ENCODE measurements around the gene STPG3.

STPG3 gene

DNA sequence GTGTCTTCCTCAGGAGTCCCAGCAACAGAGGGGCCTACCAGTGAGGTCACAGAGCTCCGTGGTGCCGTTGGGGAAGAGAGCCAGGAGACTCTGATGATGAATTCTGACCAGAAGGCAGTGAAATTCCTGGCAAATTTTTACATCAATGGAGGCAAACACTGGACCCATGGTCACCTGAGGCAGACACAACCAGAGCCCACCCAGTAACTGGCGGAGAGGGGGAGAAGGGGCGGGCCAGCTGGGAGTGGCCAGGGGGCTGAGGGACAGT, at the start of gene STPG3:
Gene STPG3 (plus strand): TSS at position 93 of the 268 bp plus-strand sequence. CDS start 1 bp downstream, at position 94.
- no peak for DNase-seq (ENCODE audit: low spot score)

DNA sequence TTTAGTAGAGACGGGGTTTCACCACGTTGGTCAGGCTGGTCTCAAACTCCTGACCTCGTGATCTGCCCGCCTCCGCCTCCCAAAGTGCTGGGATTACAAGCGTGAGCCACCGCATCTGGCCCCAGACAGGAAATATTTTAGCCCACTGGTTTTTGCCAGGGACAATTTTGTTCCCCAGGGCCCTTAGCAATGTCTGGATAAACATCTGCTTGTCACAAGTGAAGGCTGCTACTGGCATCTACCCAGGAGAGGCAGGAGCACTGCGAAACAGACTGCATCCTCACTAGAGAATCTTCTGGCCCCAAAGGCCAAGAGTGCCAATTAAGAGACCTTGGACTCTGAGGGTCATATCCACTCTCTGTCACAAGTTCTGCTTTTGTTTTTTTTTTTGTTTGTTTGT, 48.1 kb upstream of the STPG3 start:
- DNase-seq (ENCODE audit: low spot score) = no peak

- DNase-seq (ENCODE audit: low spot score) = no peak
These were observed 46.4 kb upstream of the STPG3 start for GRCh38 chr9:137204731-137205125.

DNA sequence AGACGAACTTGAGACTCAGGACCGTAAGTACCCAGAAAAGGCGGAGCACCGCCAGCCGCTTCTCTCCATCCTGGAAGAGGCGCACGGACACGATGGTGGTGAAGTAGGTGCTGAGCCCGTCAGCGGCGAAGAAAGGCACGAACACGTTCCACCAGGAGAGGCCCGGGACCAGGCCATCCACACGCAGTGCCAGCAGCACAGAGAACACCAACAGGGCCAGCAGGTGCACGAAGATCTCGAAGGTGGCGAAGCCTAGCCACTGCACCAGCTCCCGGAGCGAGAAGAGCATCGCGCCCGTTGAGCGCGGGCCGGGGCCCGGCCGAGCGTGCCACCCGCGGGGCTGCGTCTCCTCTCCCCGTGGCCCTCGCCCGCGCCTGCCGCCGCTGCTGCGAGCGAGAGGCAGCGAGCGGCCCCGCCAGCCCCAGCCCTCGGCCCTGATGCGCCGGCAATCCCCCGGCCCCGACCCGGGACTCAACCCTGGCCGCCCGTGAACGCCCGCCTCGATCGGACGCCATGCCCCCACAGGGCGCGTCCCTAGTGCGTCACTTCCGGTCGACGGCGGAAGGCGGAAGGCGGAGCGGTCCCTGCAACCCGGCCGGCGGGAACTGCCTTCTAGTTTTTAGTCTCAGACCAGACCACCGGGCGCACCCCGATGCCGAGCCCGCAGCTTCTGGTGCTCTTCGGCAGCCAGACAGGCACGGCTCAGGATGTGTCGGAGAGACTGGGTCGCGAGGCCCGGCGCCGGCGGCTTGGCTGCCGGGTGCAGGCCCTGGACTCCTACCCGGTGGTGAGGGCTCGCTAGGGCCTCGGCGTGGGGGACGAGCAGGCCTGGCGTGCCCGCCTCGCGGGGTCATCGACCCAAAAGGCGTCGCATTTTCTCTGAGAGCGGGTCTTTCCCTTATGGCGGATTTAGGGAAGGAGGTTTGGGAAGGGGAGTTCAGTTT, 45.7 kb upstream of the STPG3 start, which contains the start of the genes NDOR1 and TMEM203:
Gene NDOR1 (plus strand): TSS at position 575 of the 944 bp plus-strand sequence. CDS start 78 bp downstream, at position 653.
Gene TMEM203 (minus strand): TSS at position 523 of the 944 bp plus-strand sequence. CDS start 234 bp downstream, at position 289.
- DNase-seq (ENCODE audit: low spot score) = peak; percentile 92

GRCh38 chr9:137206602-137207001, 44.5 kb upstream of the STPG3 start:
- DNase-seq (ENCODE audit: low spot score) = no peak

DNA sequence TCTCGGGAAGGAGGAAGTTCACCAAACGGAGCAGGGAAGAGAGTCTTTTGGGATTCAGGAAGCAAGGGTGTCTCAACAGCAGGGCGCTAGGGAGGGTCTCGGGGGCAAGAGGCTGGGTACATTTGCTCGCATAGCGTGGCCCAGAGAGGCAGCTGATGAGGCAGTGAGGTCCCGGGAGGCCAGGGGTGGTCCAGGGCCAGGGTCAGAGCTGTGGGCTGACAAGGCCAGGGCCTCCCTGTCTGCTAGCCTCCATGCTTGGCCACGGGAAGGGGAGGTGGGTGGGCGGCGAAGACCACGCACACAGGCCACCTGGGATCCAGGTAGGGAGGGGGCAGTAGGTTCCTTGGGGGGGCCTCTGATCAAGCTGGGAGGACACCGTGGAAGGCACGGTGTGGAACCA, 39.6 kb upstream of the STPG3 start:
- DNase-seq (ENCODE audit: low spot score) = no peak

- DNase-seq (ENCODE audit: low spot score) = no peak
These were observed 38.6 kb upstream of the STPG3 start for GRCh38 chr9:137212520-137212919.

DNA sequence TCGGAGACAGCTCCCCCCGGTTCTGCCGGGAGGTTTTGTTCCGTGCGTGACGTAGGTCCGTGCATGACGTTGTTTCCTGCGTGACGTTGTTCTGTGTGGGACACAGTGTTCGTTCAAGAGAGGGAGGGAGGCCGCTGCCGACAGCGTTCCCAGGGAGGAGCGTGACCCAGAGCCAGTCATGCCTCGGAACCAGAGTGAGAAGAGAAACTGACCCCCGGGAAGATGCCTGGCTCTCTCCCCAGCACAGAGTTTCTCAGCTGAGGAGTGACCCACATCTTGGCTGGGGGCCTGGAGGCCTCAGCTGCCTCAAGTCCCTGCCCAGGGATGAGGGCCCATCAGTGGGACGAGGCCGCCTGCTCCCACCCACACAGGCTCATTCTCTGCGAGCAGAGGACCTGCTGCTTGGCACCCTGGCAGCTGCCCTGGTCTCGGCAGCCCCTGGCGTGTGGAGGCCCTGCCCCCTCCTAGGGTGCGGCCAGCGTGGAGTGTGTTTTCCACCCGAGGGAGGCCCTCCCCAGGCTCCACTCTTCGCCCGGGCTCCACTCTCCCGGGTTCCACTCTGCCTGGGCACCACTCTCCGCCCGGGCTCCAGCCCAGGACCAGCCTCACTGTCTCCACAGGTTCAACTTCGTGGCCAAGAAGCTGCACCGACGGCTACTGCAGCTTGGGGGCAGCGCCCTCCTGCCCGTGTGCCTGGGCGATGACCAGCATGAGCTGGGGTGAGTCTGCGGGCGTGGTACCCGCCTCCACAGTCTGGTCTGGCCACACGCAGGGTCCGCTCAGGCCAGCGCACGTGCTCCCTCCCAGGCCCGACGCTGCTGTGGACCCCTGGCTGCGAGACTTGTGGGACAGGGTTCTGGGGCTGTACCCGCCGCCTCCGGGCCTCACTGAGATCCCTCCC, 37.7 kb upstream of the STPG3 start:
- no peak for DNase-seq (ENCODE audit: low spot score)

GRCh38 chr9:137214620-137215019, 36.5 kb upstream of the STPG3 start:
- DNase-seq (ENCODE audit: low spot score) = no peak

- DNase-seq (ENCODE audit: low spot score) = no peak
These were observed 35.7 kb upstream of the STPG3 start for GRCh38 chr9:137215196-137215986.

DNA sequence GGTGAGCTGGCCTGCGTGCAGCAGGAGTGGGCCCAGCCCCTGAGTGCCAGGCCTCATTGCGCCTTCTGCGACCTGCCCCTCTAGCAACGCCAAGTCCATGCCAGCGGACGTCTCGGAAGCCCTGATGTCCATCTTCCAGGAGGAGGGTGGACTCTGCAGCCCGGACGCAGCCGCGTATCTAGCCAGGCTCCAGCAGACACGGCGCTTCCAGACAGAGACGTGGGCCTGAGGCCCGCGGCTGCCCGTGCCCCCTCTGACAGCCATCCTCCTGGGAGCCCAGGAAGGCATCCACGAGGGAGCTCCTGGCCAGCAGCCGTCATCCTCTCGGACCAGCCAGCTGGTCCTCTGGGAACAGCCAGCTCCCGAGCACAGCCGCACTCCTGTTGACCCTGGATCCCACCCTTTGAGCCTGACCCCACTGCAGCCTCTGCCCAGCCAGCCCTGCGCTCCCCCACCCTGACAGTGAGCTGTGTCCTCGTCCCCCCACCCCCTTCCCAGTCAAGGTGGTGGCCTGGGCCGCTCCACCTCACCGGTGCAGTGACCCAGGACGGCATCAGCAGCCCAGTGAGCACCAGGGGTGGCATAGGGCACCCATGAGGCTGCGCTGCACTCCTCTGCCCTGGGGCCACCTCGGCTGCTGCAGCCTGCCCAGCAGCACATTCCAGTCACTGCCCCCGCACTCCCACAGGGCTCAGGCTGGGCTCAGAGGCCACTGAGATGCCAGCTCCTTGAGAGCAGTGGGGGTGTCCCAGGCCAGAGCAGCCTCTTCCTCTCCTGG, 34.7 kb upstream of the STPG3 start:
- DNase-seq (ENCODE audit: low spot score) = no peak

- no peak for DNase-seq (ENCODE audit: low spot score)
These were observed 33.5 kb upstream of the STPG3 start for GRCh38 chr9:137217276-137218211.

- no peak for DNase-seq (ENCODE audit: low spot score)
These were observed 32.8 kb upstream of the STPG3 start for GRCh38 chr9:137218212-137218753.

GRCh38 chr9:137218754-137219271, 32.3 kb upstream of the STPG3 start:
- DNase-seq (ENCODE audit: low spot score) = no peak

- no peak for DNase-seq (ENCODE audit: low spot score)
These were observed 31.2 kb upstream of the STPG3 start for GRCh38 chr9:137219757-137220316.

DNA sequence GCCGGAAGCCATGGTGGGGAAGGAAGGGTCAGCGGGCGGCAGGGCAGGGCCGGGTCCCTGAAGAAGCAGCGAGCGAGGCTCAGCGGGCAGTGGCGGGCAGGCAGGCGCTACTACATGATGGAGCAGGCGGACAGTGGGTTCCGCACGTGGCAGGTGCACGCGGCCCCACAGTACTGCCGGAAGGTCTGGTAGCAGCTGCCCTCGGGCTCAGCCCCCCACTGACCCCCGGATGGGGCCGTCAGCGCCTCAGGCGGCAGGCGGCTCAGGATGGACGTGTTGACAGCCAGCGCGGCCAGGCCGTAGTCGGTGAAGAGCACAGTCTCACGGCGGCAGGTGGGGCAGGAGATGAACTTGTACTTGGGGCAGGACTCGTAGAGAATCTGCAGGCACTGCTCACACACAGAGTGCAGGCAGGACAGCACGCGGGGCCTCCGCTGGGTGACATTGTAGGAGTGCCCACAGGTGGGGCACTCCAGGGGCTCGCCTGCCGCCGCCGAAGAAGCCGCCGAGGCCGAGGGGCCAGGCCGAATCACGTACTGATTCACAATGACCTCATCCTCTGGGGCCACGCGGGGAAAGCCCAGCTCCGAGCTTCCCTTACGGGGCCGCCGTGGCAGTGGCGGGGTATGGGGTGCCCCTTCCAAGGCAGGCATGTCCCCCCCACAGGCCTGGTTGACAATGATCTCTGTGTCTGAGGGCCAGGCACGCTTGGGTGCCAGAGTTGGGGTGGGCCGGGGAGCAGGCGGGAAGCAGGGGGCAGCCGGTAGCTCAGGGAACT, 30.6 kb upstream of the STPG3 start:
- no peak for DNase-seq (ENCODE audit: low spot score)

GRCh38 chr9:137221095-137221505, 30.0 kb upstream of the STPG3 start:
- DNase-seq (ENCODE audit: low spot score) = no peak

- DNase-seq (ENCODE audit: low spot score) = no peak
These were observed 29.5 kb upstream of the STPG3 start for GRCh38 chr9:137221506-137222111.
